SKM-1 (cell line): ENCODE data around the gene CUBN.

Source experiments
- DNase-seq: peaks from one replicate; lab custom pipeline; 2025; ENCODE audit not compliant: unreplicated experiment; lab: John Stamatoyannopoulos, UW

Gene CUBN

DNA sequence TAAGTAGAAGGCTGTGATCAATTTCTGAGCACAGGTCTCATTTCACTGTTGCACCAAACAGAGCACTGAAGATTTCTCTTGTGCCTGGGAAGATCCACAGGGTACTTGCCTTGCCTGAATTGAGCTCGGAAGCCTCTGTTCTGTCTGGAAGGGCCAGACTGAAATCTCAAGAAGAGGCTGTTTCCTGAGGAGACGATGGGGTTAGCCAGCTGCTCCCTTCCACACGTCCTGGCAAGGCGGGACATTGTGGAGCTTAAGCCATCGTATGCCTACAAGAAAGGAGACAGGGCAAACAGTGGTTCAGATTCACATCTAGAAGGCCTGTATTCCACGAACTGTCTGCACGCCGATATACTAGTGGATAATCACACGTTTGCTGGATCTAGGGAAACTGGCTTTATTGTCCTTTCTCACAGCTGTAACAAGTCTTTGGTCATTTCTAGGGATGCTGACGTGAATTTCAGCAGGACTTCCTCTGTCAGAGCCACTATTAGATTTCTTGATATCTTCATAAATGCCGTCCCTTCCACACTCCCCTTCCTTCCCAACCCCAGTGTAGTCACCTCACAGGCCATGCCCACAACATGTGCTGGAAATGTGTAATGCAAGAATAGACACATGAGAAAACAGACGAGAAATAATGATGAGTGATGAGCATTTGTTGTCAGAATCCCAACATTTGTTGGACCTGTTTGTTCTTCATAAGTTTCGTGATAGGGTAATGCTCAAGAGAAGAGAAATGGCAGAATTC lies 175.2 kb downstream of the CUBN start:
- DNase-seq = no peak

DNA sequence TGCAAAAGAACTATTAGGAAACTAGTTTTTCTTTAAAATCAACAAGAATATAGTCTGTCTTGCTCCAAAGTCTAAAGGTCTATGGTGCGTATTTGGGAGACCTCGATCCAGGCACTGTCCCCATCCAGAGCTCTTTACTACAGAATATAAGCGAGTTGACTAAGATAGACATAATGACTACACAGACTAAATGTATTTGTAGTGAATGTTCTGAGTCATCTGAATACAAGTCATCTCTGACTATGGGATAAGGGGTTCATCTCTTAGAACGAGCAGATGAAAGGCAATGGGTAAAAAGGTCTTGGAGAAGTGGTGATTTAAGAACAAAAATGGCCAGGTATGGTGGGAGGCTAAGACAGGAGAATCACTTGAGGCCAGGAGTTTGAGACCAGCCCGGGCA lies 176.3 kb downstream of the CUBN start:
- DNase-seq = no peak

DNA sequence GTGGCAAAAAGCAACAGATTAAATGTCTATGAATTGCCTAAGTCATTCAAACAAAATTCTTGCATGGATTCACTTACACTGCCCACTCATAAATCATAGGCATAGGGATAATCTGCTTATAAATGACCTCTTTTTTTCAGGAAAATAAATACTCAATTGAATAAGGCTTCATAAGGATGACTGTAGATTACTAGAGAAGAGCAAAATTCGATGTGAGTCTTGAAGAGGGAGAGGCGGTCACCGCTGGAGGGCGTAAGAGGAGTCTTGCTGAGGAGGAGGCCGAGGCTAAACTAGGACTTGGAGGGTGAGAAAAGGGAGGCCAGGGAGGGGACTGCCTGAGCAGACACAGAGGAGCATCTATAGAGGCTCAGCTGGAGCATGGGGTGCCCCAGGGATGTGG lies 177.0 kb downstream of the CUBN start:
- DNase-seq = no peak

DNA sequence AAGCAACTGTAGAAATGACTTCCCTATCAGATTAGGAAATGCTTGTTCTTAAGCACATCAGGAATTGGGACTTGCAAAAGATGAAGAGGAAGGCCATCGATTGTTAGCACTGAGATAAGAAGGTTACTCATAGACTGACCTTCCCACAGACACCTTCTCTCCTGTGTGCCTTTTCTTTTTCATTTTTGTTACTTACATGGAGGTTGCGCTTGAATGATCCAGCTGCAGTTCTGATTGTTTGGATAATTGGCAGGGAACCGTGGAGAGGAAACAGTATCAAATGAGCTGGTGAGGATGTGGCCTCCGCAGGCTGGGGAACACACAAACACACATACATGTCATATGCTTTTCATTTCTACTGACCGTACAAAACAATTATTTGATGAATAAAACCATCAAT lies 177.5 kb downstream of the CUBN start:
- no peak for DNase-seq

DNA sequence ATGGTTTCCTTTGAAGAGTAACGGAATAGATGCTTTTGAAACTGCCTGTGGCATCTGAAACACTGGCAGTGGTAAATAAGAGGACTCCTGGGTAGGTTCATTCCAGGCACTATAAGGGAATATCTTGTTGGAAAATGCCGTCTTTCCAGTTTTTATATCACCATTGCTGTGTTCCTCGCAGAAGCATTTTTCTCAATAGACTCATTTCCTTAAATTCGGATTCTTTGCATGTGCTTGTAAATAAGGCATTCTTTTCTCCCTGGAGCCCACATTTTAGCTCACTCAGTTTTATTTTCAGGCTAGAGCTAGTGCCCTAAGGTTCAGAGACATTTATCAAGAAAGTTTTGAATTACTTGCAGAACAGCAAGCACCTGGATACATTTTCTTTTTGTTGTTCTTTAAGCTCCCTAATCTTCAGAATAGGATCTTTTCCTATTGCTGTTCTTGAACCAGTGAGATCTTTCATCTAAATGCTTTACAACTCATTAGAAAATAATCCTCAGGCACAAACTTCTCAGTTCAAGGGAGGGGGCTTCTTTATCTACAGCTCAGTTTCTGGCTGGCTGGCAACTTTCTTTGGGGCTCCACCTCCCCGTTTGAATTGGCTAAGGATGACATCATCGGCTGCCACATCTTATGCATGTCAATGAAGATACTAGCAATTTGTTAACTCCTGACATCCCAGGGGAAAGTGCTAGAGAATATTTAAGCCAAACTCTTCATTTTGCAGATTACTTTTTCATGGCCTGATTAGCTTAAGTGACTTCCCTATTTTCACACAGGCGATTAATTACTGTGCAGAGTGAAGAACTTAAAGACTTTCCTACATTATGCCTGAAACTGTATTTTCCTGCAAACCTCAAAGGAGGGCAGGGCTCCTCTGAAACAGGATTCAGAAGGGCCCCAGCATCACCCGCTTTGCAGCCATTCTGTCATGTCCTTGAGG lies 178.7 kb downstream of the CUBN start:
- DNase-seq = no peak

DNA sequence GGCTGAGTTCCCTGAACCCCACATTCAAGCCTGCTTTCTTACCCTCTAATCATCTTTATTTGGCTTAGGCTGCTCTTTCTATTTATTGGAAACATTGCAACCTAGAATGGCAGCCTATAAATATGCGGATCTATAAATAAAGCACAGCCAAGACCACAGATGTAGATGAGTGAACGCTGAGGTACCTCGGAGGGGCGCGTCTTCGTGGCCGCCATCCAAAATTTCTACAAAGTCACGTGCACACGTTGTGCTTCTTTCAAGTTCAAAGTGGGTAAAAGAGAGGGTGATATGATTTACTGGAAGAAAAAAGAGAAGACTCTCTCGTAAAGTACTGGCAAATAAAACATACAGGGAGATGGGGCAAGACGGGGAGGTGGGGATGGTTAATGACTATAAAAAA lies 179.8 kb downstream of the CUBN start:
- DNase-seq = no peak

DNA sequence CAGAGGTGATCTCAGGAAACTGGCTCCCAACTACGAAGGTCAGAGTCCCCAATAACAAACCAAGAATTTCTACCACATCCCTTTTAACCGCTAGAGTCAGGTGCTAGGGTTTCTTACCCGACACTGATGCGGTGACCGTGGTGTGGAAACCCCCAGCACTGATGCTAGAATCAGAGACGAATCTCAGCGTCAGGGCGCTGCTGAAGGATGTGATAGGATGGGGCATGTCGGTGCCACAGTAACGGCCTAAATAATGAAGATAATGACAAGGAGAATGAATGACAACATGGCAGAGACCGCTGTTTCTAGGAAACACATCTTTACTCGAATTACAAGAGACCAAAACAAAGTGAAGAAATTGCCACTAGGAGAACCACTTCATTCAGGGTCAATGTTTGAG lies 181.2 kb downstream of the CUBN start:
- no peak for DNase-seq

DNA sequence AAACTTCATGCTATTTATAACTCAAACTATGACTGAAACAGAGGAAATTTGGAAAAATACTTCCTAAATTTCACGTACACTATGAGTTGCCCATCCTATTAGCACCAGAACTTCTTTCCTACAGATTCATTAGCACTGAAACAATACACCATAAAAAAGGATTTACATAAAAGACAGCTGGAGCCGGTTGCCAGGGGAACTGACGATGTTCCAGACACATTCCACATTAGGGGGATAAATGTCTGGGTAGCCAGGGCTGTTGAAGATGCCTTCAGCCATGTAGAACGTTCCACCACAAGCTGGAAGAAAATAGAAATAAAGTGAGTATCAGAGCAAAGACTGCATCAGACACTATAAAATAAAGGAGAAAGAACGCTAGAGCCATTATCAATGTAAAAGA lies 182.5 kb downstream of the CUBN start:
- DNase-seq = no peak

DNA sequence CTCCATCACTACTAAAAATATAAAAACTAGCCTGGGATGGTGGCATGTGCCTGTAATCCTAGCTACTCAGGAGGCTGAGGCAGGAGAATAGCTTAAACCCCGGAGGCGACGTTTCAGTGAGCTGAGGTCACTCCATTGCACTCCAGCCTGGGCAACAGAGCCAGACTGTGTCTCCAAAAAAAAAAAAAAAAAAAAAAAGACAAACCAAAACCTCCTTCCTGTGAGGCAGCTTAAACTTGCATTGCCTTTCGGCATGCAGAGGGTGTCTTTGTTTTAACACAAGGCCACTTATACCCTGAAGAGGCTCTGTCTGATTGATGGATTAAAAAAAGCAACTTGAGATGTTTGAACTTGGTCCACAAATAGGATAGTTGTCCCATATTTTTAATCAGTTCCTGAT lies 184.0 kb downstream of the CUBN start:
- no peak for DNase-seq

DNA sequence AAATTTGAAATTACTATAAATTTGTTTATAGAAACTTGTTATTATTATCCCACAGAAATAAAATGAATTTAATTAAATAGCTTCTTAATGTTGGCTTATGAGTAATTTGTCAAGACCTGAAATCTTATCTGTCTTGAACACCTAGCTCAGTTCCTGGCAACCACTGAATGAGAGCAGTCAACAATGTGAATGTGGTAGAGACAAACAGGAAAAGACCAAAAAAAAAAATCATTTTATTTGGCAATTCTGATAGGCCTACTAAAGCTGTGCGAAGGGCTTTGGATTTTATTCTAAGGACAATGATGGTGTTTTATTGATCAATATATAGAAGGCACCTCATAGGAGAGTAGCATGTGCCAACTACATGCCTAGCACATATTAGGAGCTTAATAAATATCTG lies 184.6 kb downstream of the CUBN start:
- no peak for DNase-seq

DNA sequence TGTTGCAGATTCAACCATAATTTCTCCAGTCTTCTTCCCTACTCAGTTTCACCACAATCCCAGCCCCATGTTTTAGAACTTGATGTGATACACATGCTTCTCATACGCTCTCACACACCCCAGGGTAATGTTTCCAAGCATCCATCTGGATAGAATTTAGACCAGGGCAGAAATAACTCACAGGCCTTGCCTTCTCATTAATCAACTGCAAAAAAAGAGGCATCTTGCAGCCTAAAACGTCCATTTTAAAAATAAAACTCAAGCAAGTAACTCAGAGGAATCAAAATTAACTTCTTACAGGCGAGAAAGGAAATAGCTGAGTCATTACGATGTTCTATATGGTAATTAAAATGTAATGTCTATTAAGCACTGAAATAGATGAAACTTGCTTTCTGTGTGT lies 185.2 kb downstream of the CUBN start:
- DNase-seq = no peak

DNA sequence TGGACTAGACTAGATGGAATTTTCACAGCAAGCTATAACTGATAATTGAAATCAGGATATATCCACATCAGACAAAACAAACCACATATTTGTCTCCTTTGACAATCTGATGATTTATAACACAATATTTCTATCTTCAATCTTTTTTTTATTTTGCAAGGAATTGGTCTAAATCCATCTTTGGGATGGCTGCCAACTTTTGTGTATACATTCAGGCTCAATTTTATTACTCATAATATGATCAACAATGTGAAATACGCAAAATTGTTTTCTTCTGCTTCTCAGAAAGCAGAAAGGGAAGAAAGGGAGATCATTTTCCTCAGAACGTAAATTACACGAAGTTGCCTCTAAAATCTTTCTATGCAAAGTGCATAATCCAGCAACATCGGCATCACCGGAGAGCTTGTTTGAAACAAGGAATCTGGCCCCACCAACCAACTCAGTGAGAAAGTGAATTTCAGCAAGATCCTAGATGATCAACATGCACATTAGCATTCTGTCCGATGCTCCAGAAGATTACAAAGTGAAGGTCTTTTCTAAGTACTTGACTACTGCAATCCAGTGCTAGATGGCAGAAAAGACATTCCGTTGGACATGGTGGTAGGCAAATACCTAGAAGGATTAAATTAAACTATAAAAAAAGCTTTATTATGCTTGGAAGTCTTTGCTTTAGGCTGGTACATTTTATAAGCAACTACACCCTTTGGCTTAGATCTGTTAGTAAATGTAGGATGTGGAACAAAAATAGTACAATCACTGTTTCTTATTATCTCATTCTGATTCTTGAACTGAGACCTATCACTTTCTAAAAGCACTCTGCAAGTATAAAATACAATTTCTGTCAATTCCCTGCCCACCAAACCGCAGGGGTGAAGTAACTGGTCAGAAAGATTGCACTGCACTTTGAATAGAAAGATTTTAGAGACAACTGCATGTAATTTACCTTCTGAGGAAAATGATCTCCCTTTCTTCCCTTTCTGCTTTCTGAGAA lies 186.0 kb downstream of the CUBN start:
- no peak for DNase-seq

DNA sequence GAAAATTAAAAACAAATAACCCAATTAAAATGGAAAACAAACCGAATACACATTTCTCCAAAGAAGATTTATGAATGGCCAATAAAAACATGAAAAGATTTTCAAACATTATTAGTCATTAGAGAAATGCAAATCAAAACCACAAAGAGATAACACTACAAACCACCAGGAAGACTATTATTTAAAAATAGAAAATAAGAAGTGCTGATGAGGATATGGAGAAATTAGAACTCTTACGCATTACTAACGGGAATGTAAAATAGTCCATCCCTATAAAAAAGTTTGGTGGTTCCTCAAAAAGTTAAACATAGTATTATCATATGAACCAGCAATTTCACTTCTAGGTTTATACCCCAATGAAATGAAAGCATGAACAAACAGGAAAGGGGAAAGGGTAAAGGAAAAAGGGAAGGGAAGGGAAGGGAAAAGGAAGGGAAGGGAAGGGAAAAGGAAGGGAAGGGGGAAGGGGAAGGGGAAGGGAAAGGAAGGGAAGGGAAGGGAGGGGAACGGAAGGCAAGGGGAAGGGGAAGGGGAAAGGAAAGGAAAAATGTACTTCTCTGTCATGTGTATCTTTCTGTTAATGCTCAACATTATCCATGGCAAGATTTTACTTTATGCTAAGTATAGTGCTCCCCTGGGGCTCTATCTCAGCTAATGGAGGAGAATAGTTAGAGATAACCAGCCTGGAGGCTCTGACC lies 187.1 kb downstream of the CUBN start:
- no peak for DNase-seq

DNA sequence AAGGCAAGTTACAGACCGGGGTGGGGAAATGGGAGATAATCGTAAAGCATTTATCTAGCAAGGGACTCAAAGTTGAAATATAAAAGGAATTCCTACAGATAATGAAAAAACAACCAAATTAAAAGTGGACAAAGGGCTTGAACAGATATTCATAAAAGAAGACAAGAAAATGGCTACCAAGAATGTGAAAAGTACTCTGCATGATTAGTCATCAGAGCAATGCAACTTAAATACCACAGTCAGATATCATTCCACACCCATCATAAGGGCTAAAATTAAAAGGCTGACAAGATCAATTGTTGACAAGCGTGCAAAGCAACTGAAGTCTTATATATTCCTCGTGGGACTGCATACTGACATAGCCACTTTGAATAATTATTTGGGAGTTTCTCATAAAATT lies 187.7 kb downstream of the CUBN start:
- DNase-seq = no peak

DNA sequence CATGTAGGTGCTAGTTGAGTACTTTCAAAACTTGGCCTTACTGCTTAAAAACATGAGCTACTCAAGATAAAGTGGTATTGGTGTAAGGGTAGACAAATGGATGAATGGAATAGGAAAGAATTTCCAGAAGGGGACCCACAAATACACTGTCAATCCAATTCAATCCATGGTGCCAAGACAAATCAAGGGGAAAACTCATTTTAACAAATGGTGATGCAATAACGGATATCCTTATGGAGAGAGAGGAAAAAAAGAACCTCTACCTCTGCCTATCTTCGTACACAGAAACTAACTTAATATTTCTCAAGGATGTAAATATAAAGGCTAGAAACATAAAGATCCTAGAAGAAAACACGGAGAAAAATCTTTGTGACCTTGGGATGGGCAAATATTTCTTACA lies 188.5 kb downstream of the CUBN start:
- DNase-seq = no peak

DNA sequence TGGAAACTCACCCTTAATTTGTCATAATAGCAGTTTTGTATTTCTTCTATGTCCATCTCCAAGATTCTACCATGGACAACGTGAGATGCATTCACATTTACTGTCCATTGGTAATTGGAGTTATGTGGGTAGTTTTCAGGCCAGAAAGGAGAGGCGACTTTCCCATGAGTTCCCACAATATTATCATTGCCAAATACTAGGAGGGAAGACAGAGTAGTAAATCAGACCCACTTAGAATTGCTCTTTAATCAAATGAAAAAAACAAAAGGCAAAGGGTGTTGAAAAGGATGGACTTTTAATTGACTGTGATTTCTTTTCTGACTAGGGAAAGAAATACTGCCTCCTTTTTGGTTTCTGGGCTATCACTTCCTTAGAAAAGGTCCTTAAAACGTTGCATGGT lies 190.7 kb downstream of the CUBN start:
- no peak for DNase-seq

DNA sequence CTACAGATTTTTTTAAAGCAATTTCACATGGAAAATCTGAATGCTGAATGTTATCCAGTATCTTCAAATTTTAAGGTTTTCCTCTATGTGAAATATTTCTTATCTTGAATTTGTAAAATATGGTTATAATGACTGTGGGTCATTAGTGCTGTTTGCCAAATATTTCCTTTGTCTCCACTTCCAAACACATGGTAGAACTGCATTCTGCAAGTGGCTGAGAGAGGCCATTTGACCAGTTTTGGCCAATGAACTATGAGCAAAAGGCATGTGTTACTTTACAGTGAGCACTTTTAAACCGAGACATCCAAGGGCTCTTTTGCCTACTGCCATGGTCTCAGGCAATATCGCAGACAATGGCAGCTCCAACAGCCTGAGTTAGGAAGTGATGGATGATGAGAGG lies 195.2 kb downstream of the CUBN start:
- DNase-seq = no peak

DNA sequence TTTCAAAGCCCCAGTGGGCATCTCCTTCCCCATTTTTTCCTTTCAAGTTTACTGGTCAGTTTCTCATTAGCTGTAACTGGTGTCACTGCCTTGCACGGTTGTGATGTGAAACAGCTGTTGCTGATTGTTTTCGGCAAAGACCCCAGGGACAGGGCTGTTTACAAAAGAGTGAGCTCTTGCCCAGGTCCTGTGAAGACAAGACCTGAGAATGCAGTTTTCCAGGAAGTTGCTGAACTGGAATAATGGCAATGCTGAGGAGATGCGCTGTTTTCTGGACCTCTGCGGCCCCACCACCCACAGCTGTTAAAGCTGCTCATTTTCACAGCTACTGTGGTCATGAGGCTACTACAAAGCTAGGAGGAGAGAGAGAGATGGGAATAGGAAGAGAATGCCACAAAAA lies 195.8 kb downstream of the CUBN start:
- DNase-seq = no peak

DNA sequence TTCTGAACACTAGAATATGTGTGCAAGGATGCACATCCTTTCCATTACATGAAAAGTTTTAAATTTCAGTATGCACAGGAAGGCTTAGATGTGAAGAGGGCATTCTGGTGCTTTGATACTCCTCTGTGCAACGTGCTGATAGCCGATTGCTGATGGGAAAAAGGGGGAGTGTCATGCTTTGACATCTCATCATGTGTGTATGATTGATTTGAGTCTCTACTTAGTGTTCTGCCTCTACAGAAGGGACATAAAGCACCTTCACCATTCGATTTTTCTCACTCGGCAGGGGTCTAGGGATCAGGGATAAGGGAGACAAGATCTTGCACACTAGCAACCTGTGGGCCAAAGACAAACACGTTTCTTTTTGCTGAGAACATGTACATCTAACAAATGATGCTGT lies 197.7 kb downstream of the CUBN start:
- no peak for DNase-seq

DNA sequence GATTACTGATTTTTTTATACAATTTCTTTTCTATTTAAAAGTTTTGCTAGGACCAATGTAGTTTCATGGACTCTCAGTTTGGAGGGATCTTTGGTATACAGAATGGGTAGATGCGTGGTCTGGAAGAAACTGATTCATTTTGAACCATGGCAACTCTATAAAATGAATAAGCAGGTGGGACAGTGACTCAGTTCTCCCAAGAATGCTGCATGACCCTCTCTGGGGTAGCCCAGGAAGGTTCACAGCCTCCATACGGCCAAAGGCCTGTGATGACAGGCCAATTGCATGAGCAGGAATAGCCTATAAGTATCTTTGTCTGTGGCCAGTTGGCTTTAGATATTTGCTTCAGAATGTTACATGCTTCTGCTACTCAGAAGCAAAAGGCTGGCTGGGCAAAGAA lies 199.1 kb downstream of the CUBN start:
- no peak for DNase-seq

DNA sequence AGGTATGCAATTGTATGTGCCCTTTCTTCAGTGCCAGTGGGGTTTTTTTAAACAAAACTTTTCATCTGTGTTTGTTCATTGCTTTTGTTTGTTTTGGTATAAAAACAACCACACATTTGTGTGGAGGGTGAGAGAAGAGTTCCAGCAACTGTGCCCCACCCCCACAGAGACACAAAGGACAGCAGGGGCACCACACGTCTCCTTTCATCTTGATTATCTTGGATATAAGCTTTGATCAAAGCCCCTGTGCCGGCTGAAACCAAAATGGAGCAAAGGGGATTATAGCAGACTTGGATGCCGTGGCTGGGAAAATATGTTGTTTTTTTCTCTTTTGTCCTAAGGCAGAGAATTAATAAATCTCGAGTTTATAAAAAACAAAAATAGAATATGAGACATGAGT lies 200.5 kb downstream of the CUBN start:
- DNase-seq = no peak
